Activated CD8-positive, alpha-beta T cell treated with anti-CD3 and anti-CD28 coated beads, Interleukin-2, amount 10 ng/mL, durations not matched to agents 7 days and 5 days (primary cell): ENCODE measurements around the gene INO80D. TPM values are rescaled to one million over a fixed set of nuclear protein-coding genes. Genes with fewer than 3 reads are reported as not detected.

Experiments used
- ATAC-seq: fragments of 150-1000 bp; cut with Tn5 transposase; one replicate; pipeline ENCODE4 v1.10.0; 2021; ENCODE audit warnings: moderate library complexity
- CTCF ChIA-PET: fragments of 350-600 bp; sonication (Branson Sonifier 250); formaldehyde crosslinking; loops from one replicate; lab custom pipeline; 2021; ENCODE audit warnings: antibody characterized with exemption; lab: Charles Lee
- POLR2A ChIA-PET: fragments of 350-600 bp; sonication (Branson Sonifier 250); formaldehyde crosslinking; loops from one replicate; lab custom pipeline; 2021; ENCODE audit warnings: antibody characterized with exemption; lab: Charles Lee
- DNase-seq: peaks from one replicate; pipeline ENCODE4 v3.0.0-alpha.2; 2020
- H3K27ac Mint-ChIP-seq: one replicate; pipeline ENCODE4 v1.8.0; 2021; ENCODE audit warnings: mild to moderate bottlenecking, mixed read lengths
- H3K27me3 Mint-ChIP-seq: one replicate; pipeline ENCODE4 v1.8.0; 2021; ENCODE audit warnings: low read depth, mixed read lengths
- H3K36me3 Mint-ChIP-seq: one replicate; pipeline ENCODE4 v1.8.0; 2021; ENCODE audit warnings: low read depth, mixed read lengths
- H3K4me1 Mint-ChIP-seq: one replicate; pipeline ENCODE4 v1.8.0; 2021; ENCODE audit warnings: low read depth, mixed read lengths
- H3K4me3 Mint-ChIP-seq: one replicate; pipeline ENCODE4 v1.8.0; 2021; ENCODE audit warnings: mild to moderate bottlenecking, mixed read lengths
- H3K9me3 Mint-ChIP-seq: one replicate; pipeline ENCODE4 v1.8.0; 2022; ENCODE audit warnings: mixed read lengths; ENCODE audit not compliant: insufficient read depth
- total RNA-seq, 2 experiments: library from RNA; stranded (reverse); gene quantifications; one replicate each; pipeline ENCODE4 v1.2.3, GENCODE V29; 2021

INO80D gene
- total RNA-seq, 2 experiments from 2014 or later: 24.4 to 24.6 TPM

DNA sequence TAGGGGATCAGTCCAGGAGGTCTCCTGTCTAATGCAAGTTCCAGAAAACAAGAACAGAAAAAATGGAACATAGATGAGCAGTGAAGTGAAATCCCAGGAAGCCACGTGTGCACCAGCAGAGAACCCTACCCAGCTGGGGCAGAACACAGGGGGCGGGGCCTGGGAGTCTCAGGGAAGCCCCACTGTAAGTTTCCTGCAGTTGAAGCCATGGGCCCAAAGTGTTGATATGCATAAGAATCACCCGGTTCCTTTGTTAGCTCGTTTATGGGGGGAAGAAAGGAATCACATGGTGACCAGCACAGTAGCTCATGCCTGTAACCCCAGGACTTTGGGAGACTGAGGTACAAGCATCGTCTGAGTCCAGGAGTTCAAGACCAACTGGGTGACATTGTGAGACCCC, 131.3 kb downstream of the INO80D start:
- no peak overlapping the region for H3K4me3 Mint-ChIP-seq
- peaks cover 16% of the 10 kb centered on the region for H3K9me3 Mint-ChIP-seq
- H3K36me3 Mint-ChIP-seq: no peaks in the 10 kb centered on the region
- peaks cover 11% of the 10 kb centered on the region for H3K27me3 Mint-ChIP-seq
- ATAC-seq: no peak
- DNase-seq: no peak
- H3K27ac Mint-ChIP-seq: no peak overlapping the region
- peaks cover 17% of the 10 kb centered on the region for H3K4me1 Mint-ChIP-seq
- CTCF ChIA-PET: no interaction called here
- POLR2A ChIA-PET: no interaction called here

DNA sequence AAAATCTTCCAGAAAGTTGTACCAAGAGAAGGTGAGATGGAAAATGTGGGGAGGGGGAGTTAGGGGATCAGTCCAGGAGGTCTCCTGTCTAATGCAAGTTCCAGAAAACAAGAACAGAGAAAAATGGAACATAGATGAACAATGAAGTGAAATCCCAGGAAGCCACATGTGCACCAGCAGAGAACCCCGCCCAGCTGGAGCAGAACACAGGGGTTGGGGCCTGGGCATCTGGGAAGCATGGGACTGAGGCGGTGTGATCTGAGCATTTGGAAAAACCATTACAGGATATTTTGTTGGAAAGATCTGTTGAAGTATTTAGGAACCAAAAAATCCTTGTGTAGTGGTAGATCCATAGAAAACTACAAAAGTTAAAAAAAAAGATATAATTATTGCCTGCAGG, 133.7 kb downstream of the INO80D start:
- DNase-seq: no peak
- Mint-ChIP-seq H3K27me3 (peaks cover 11% of the 10 kb centered on the region), H3K27ac (no peak overlapping the region), H3K4me3 (no peak overlapping the region), H3K9me3 (peaks cover 16% of the 10 kb centered on the region), H3K36me3 (no peaks in the 10 kb centered on the region), H3K4me1 (peaks cover 15% of the 10 kb centered on the region)
- POLR2A ChIA-PET: no interaction called here
- CTCF ChIA-PET: no interaction called here
- no peak for ATAC-seq

- peaks cover 11% of the 10 kb centered on the region for H3K4me1 Mint-ChIP-seq
- CTCF ChIA-PET: interaction anchor here (0.5 to 2.4 kb wide), 8 partner anchors 8 to 124 kb away, joined by 3 to 11 read pairs (median 4); no protein-coding TSS in a partner anchor
- POLR2A ChIA-PET: no interaction called here
- DNase-seq (no peak), ATAC-seq (no peak)
- H3K9me3 Mint-ChIP-seq: peaks cover 16% of the 10 kb centered on the region
- H3K27me3 Mint-ChIP-seq: peaks cover 10% of the 10 kb centered on the region
- H3K27ac Mint-ChIP-seq: no peak overlapping the region
- no peak overlapping the region for H3K4me3 Mint-ChIP-seq
- H3K36me3 Mint-ChIP-seq: no peaks in the 10 kb centered on the region
Measured at GRCh38 chr2:205948883-205949282, 137.1 kb downstream of the INO80D start.

DNA sequence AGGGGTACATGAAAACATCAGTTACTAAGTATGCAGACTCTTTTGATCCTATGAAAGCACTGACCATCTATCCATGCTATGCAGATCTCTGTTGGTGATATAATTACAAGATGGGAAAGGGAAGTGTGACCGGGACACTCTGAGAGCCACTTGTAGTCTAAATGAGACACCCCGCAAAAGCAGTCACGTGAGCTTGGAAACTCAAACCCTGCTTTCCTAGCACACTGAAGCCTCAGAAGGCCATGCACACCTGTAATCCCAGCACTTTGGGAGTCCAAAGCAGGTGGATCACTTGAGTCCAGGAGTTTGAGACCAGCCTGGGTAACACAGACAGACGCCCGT, 137.5 kb downstream of the INO80D start:
- DNase-seq (no peak), ATAC-seq (no peak)
- peaks cover 16% of the 10 kb centered on the region for H3K9me3 Mint-ChIP-seq
- H3K27ac Mint-ChIP-seq: no peak overlapping the region
- peaks cover 10% of the 10 kb centered on the region for H3K27me3 Mint-ChIP-seq
- H3K4me3 Mint-ChIP-seq: no peak overlapping the region
- POLR2A ChIA-PET: no interaction called here
- no peaks in the 10 kb centered on the region for H3K36me3 Mint-ChIP-seq
- H3K4me1 Mint-ChIP-seq: peaks cover 9% of the 10 kb centered on the region
- CTCF ChIA-PET: interaction anchor here (0.5 to 2.4 kb wide), 9 partner anchors 8 to 1078 kb away, joined by 3 to 11 read pairs (median 4); no protein-coding TSS in a partner anchor

DNA sequence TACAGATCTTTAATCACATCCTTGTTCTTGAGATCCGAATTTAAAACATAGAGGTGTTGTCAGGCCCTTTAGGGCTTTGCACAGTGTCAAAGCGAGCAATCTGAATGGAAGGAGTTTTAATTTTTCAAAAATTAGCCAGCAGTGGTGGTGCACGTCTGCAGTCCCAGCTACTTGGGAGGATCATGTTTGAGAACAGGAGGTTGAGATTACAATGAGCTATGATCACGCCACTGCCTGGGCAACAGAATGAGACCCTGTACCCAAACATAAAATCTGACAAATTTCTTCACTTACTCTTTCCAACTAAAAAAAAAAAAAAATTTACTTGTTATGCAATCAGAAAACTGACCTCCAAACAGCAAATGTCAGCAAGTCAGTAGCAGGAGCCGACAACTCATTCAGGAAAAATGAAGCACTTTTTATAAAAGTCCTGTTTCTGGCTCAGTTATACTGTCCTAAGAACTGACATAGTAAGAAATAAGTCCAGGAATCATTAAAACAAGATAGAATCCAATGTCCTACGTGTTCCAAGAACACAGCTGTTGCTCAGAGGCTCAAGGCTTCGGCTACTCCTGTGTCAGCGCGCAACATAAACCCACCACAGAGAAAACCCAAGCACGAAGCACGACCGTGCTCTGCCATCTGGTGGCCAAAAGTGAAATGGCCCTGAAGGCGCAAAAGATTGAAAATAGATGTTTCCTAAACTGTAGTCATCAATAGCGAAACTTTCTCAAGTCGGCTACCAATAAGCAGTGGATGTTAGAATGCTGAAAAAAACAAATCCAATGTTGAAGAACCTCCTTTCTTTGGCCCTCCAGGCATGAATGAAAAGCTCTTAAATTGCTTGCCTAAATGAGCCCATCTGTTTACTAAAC, 138.1 kb downstream of the INO80D start:
- Mint-ChIP-seq H3K9me3 (peaks cover 15% of the 10 kb centered on the region), H3K4me3 (no peak overlapping the region), H3K36me3 (no peaks in the 10 kb centered on the region), H3K27ac (no peak overlapping the region), H3K4me1 (peaks cover 8% of the 10 kb centered on the region), H3K27me3 (peaks cover 10% of the 10 kb centered on the region)
- CTCF ChIA-PET: interaction anchor here (0.8 to 2.4 kb wide), 8 partner anchors 9 to 1077 kb away, joined by 3 to 11 read pairs (median 4); no protein-coding TSS in a partner anchor
- POLR2A ChIA-PET: no interaction called here
- peak; percentile 79 for ATAC-seq
- peak; percentile 68 for DNase-seq

GRCh38 chr2:205946226-205946625, 139.7 kb downstream of the INO80D start:
- Mint-ChIP-seq H3K4me1 (peaks cover 8% of the 10 kb centered on the region), H3K36me3 (no peaks in the 10 kb centered on the region), H3K4me3 (no peak overlapping the region), H3K27ac (no peak overlapping the region), H3K27me3 (peaks cover 7% of the 10 kb centered on the region), H3K9me3 (no peaks in the 10 kb centered on the region)
- ChIA-PET POLR2A (no interaction called here), CTCF (interaction anchor here (0.6 to 1.4 kb wide), 2 partner anchors 20 to 22 kb away, joined by 3 to 4 read pairs; no protein-coding TSS in a partner anchor)
- no peak for ATAC-seq
- DNase-seq: no peak

Other genes starting within 250 kb of the INO80D start
- gene NDUFS1, start 73.3 kb upstream of the INO80D start, total RNA-seq: 10 to 100 TPM; 65.7 to 69.0 TPM
- 100 to 1,000 TPM; 559 to 585 TPM for gene EEF1B2, start 73.7 kb upstream of the INO80D start, total RNA-seq
- gene ZDBF2, start 188.5 kb upstream of the INO80D start, total RNA-seq: 1 to 10 TPM; 3.2 to 4.3 TPM